GM18519 (cell line): ENCODE measurements around the gene SECTM1.

Experiments
- ATAC-seq: cut with Tn5 transposase; IDR thresholded peaks from one replicate; pipeline ENCODE4 v1.9.1; 2021; ENCODE audit warnings: mild to moderate bottlenecking, moderate library complexity; ENCODE audit not compliant: unreplicated experiment, low FRiP score

Gene SECTM1

GRCh38 chr17:82283208-82283749 is 50.3 kb downstream of the SECTM1 start:
- no peak for ATAC-seq

DNA sequence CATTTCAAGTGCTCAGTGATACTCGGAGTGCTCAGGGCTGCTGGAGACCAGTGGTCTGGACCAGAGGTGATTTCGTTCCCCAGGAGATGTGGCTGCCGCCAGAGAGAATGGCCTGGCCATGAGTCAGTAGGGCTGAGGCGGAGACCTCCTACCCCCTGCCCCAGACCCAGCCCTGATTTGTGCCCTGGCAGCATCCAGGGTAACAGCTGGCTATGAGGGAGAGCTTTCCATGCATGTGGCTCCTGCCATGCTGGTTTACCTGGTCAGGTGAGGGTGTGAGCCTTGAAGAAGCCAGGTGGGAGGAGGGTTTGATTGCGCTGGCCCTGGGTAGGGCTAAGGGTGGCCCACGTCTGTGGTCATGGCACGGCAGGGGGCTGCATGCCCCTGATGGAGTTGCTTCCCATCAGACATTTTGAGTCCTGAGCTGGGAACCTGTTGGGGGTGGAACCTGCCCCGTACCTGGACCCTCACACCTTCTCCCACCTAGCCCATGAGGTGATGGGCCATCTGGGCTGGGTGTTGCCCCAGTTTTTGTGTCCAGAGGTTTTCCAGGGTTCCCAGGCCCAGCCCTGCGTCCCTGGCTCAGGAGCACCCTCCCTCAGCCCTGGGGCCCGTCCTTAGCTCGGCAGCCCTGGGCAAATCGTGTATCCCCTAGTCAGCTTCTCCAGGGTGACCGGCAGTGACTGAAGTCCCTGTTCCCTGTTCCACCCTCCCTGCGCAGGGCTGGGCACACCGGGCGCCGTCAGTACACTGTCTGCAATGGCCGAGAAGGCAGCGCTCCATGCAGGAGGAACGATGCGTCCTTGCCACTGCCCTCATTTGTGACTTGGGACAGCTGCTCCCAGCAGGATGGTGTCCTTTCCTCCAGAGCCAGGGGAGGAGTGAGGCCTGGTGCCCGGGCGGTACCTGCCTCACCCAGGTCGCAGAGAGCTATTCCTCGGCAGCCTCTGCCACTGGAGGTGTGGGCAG is 51.0 kb downstream of the SECTM1 start:
- no peak for ATAC-seq

DNA sequence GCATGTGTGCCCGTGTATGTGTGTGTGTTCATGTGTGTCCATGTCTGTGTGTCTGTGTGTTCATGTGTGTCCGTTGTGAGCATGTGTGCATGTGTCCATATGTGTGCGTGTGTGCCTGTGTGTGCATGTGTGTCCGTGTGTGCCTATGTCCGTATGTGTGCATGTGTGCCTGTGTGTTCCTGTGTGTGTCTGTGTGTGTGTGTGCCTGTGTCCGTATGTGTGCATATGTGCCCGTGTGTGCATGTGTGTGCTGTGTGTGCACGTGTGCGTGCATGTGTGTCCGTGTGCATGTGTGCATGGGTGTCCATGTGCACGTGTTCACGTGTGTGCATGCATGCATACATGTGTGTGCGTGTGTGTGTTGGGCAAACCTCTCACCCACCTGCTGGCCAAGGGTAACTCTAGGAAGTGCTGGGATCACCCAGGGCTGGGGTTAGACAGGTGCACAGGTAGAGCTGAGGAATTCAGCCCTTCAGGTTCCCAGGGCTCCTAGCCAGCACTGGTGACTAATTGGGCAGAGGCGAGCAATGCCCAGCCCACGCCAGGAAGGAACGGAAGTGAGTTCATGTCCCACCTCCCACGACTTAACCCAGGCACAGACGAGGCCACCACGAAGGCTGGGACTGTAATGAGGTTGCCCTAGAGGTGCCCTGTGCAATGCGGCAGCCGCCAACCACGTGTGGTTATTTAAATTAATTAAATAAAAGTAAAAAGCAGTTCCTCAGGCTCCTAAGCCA is 51.9 kb downstream of the SECTM1 start:
- no peak for ATAC-seq

- no peak for ATAC-seq
Measured at GRCh38 chr17:82281076-82281475, 52.5 kb downstream of the SECTM1 start.

DNA sequence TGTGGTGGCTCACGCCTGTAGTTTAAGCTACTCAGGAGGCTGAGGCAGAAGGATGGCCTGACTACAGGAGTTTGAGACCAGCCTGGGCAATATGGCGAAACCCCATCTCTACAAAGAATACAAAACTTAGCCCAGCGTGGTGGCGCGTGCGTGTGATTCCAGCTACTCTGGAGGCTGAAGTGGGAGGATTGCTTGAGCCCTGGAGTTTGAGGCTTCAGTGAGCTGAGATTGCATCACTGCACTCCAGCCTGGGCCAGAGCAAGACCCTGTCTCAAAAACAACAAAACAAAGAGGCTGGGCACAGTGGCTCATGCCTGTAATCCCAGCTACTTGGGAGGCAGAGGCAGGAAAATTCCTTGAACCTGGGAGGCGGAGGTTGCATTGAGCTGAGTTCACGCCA is 53.0 kb downstream of the SECTM1 start:
- ATAC-seq, result no peak

DNA sequence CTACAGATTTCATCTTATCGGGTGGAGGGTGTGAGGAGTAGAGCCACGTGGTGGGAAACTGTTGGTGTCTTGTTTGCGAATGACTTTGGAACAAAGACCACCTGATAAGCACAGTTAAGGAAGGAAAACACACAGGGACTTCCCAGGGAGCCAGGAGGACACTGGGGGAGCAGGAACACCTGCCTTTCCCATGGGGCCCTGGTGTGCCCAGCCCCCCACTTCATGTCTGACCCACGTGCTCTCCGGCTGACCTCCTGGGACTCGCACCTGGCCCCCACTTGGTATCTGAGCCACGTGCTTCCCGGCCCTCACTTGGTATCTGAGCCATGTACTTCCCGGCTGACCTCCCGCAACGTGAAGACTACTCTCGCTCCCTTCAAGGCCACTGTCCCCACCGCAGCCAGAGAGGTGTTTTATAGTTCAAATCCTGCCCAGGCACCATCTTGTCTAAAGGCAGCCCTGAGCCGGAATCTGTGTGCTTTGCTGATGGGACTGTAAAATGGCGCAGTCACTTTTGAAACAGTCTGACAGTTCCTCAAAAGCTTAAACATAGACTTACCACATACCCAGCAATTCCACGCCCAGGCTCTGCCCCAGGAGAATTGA is 54.7 kb downstream of the SECTM1 start:
- no peak for ATAC-seq

- no peak for ATAC-seq
Measured at GRCh38 chr17:82278308-82278707, 55.3 kb downstream of the SECTM1 start.

DNA sequence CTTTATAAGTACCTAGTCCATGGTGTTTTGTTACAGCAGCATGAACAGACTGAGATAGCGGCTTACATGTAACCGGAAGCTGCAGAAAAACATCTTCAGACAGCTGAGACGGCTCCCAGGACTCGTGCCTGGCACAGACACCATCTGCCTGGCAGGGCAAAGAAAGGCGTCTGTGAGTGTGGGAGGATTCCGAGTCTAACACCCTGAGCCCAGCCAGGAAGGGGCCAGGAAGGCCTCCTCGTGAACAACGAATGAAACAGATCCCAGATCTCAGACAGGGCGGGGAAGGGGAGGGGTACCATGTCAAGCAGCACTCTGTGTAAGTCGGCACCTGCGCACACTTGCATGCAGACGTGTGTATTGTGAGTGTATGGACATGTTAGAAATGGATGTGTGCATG is 55.7 kb downstream of the SECTM1 start:
- no peak for ATAC-seq

DNA sequence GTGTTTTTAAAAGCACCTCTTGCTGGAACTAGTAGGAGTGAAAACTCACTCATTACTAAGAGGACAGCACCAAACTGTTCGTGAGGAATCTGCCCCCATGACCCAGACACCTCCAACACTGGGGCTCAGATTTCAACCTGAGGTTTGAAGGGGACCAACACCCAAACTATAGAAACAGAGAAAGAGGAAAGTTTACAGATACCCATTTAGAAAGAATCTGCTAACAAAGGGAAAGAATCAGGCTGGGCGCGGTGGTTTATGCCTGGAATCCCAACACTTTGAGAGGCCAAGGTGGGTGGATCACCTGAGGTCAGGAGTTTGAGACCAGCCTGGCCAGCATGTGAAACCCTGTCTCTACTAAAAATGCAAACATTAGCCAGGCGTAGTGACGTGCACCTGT is 56.6 kb downstream of the SECTM1 start:
- ATAC-seq, result no peak

DNA sequence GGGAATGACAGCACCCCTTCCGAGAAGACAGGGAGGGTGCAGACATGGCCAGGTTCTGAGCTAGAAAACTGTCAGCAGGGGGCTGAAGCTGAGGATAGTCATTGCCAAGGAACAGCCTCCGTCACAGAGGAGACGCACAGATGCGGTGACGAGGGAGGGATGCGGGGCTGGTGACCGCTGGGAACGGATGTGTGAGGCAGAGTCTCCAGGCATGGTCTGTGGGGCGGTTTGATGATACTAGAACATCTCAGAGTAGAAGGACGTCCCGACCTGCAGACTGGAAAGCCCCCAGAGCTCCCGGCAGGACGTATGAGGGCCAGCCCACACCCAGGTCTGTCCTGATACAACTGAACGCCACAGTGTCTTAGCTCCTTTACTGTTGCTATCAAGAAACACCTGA is 58.2 kb downstream of the SECTM1 start:
- no peak for ATAC-seq

DNA sequence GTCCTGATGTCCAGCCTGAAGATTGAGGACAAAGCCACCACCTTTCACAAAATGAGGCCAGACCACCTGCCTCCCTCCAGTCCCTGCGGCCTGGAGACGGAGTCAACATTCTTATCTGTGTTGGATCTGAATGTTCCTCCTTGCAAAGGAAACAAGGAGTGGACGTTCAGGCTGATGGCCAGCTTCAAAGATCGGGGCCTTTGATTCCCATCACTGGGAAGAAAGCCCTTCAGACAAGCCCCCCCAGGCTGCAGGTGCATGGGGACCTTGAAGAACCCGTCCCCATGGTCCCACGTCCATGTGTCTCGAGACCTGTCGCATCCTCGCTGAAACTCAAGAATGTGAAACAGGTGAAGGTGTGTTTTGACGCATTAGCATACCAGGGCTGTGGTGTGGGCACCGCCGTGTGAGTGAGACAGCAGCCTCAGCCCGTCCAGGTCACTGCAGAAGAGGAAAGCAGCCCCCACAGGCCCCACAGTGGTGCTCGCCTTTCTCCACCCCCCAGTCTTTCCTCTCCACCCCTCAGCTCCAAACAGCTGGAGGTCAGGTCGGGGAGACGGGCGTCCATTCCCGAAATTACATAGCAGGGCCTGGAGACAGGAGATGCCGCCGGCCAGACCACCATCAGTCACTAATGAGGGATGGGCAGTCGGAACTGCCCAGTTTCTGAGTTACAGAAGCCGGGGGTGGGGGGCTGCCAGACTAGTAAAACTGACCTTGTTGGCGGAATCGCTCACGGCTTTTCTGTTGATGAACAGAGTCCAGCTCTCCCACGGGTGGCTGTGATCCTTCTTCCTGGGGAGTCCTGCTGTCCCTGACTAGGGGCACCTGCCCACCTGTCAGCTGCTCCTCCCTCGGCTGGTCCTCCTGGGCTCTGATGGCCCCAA is 59.2 kb downstream of the SECTM1 start:
- no peak for ATAC-seq

GRCh38 chr17:82273327-82274133 is 60.0 kb downstream of the SECTM1 start, which contains the start of gene CSNK1D:
Gene CSNK1D, minus strand, starts transcription at chr17:82273700. Its CDS starts 319 bp downstream, at chr17:82273381.
- no peak for ATAC-seq

GRCh38 chr17:82272495-82273326 is 60.9 kb downstream of the SECTM1 start:
- no peak for ATAC-seq

GRCh38 chr17:82271401-82271800 is 62.2 kb downstream of the SECTM1 start:
- ATAC-seq, result no peak
